Measurements from ENCODE around the gene CNTN3.

DNA sequence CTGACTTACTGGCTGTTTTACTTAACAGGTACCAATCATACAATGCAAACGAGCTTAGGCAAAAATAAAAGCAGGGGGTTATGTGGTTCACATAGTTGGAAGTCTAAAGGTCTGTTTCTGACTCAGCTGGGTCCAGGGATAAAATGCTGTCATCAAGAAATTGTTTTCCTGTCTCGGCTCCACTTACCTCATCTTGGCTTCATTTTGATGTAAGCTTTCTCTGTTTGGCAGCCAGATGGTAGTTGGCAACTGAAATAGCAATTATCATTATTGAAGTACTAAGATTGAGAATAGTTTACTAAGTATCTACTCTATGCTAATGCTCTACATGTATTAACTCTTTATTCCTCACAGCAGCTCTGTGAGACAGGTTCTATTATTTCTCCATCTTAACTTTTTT is 36.8 kb upstream of the CNTN3 start:
- TF ChIP-seq, protein P1, sequence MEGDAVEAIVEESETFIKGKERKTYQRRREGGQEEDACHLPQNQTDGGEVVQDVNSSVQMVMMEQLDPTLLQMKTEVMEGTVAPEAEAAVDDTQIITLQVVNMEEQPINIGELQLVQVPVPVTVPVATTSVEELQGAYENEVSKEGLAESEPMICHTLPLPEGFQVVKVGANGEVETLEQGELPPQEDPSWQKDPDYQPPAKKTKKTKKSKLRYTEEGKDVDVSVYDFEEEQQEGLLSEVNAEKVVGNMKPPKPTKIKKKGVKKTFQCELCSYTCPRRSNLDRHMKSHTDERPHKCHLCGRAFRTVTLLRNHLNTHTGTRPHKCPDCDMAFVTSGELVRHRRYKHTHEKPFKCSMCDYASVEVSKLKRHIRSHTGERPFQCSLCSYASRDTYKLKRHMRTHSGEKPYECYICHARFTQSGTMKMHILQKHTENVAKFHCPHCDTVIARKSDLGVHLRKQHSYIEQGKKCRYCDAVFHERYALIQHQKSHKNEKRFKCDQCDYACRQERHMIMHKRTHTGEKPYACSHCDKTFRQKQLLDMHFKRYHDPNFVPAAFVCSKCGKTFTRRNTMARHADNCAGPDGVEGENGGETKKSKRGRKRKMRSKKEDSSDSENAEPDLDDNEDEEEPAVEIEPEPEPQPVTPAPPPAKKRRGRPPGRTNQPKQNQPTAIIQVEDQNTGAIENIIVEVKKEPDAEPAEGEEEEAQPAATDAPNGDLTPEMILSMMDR (IDR thresholded peaks at IDR 0.05): no peak
- no peak for TF ChIP-seq POLR2A (IDR thresholded peaks at IDR 0.05)

All from testis (tissue), 2 donors.